Cardiac fibroblast (primary cell): ENCODE data around the gene SCMH1.
A peak's percentile ranks its signal among the peaks of the same experiment; 100 is the strongest.

ENCODE experiments used
- DNase-seq, 2 donors: peaks; one replicate each; pipeline versions ENCODE4 v3.0.0 to v3.0.0-alpha.2; 2010; ENCODE audit warnings: low read depth in 2 of 2
- H3K4me3 ChIP-seq, 2 donors: replicated peaks in 1 of 2; 1 replicate in 1 of 2; 2 replicates in 1 of 2; pipeline ENCODE4 v1.5.1; 2011; ENCODE audit warnings: low read depth in 2 of 2, low read length in 2 of 2, mild to moderate bottlenecking in 2 of 2, moderate library complexity in 1 of 2
- TF ChIP-seq, protein P1 (sequence below): IDR thresholded peaks from one replicate; pipeline ENCODE4 v1.5.1; 2011; ENCODE audit warnings: low read depth, mild to moderate bottlenecking, low read length, inconsistent platforms

The SCMH1 gene

DNA sequence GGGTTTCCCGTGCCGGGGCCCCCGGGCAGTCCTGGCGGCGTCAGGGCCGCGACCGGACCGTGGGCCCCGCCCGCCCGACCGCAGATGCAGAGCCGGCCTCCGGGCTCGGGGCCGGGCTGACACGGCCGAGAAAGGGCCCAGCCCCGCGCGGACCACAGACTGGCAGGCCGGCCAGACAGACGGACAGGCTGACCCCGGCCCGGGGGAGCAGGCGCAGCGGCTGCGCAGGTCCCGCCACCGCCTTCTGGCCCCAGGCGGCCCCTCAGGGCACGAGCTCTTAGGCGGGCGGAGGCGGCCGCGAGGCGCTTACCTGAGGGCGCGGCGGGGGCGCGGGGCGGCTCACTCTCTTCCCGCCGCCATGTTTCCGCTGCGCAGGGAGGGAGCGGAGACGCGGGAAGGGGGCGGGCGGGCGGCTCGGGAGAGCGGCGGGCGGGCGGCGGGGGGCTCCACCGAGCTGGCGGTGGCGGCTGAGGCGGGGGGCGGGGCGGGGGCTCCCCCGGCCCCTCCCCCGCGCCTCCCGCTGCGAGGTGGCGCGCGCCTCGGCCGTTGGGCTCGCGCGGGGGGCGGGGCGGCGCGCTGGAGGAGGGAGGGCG lies at the start of gene SCMH1:
SCMH1 (minus strand) TSS at position 558 of the 593 bp plus-strand sequence. CDS start 56,173 bp downstream, outside the sequence.
- peak; percentile 28 to 47 for DNase-seq
- TF ChIP-seq, protein P1, sequence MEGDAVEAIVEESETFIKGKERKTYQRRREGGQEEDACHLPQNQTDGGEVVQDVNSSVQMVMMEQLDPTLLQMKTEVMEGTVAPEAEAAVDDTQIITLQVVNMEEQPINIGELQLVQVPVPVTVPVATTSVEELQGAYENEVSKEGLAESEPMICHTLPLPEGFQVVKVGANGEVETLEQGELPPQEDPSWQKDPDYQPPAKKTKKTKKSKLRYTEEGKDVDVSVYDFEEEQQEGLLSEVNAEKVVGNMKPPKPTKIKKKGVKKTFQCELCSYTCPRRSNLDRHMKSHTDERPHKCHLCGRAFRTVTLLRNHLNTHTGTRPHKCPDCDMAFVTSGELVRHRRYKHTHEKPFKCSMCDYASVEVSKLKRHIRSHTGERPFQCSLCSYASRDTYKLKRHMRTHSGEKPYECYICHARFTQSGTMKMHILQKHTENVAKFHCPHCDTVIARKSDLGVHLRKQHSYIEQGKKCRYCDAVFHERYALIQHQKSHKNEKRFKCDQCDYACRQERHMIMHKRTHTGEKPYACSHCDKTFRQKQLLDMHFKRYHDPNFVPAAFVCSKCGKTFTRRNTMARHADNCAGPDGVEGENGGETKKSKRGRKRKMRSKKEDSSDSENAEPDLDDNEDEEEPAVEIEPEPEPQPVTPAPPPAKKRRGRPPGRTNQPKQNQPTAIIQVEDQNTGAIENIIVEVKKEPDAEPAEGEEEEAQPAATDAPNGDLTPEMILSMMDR = no peak
- peak within 1 kb of the TSS; percentile 57 to 66 for H3K4me3 ChIP-seq

DNA sequence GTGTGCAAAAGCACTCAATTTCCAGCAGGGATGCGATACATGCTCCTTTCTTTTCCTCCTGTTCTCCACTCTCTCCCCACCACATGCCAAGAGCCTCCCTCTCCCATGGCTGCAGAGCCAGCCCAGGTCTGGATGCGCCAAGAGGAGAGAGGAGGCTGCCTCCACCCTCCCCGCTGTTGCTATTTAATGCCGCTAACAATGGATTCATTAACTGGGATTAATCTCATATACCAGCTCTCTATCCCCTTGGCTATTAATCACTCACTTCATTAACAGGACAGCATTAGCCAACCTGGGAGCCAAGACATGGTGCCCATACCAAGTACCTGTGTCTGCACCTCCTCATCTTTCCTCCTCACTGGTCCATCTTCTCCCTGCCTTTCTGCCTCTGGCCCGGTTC lies 49.1 kb upstream of the SCMH1 start:
- H3K4me3 ChIP-seq = no peak overlapping the region
- DNase-seq = no peak
- TF ChIP-seq, protein P1 = no peak

DNA sequence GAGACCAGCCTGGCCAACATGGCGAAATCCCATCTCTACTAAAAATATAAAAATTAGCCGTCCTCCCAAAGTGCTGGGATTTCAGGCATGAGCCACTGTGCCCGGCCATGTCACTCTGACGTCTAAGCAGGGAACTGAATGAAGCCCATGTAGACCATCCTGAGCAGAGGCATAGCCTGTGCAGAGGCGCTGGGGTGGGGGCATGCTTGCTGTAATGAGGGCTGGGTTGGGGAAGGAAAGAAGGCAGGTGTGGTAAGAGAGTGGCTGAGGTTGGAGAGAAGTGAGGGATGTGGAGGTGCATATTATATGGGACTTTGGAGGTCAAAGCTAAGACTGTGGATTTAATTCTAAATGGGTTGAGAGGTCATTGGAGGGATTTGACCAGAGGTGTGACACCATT lies 47.1 kb upstream of the SCMH1 start:
- no peak for DNase-seq
- H3K4me3 ChIP-seq = no peak overlapping the region
- TF ChIP-seq, protein P1 = no peak

DNA sequence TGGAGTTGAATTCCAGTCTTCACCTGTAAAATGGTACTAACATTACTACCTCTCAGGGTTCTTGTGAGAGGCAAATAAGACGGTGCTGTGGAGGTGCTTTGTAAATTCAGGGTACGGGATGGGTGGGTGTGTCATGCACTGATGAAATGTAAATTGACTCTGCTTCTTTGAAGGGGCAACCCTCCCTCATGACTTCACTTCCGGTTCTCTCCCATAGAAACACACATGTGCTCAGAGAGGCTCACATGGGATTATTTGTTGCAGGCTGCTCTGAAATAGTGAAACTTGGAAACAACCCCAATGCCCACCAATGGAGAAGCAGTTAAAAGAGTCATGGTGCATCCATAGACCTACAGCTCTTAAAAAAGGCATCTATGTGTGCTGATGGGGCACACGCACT lies 44.9 kb upstream of the SCMH1 start:
- TF ChIP-seq, protein P1 = no peak
- H3K4me3 ChIP-seq = no peak overlapping the region
- DNase-seq = peak in 1 of 2 donors; percentile 3

DNA sequence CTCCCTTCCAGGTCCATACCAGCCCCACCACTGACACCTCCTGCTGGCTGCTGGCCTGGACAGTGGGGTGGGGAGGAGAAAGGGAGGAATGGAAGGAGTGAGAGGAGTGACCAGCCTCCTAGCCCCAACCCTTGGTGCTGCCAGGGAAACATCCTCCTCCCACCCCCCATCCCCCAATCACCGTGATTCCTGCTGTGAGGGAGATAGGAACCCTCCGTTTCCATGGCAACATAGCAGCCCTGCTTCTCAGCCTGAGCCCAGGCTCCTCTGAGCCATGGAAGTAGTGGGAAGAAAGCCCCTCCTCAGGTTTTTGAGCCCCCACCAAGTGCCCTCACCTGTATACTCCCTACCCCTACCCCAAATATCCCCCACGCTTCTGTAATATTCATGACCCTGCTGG lies 44.4 kb upstream of the SCMH1 start:
- no peak for DNase-seq
- TF ChIP-seq, protein P1 = no peak
- H3K4me3 ChIP-seq = no peak overlapping the region

DNA sequence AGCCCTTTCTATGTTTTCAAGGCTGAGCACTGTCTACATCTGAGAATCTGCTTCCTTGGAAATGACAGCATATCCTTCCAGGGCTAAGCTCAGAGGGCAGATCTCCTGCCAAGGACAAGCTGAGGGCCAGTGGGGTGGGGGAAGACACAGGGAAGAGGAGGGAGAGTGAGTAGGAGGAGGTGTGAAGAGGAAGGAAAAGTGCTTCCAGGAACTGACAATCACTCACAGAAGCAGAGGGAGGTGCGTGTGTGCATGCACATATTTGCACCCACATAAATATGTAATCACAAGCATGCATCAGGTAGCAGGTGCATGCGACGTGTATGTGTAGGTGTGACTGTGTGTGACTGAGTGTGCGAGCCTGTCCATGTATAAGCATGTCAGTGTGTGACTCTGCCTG lies 43.7 kb upstream of the SCMH1 start:
- TF ChIP-seq, protein P1 = no peak
- DNase-seq = no peak
- no peak overlapping the region for H3K4me3 ChIP-seq

DNA sequence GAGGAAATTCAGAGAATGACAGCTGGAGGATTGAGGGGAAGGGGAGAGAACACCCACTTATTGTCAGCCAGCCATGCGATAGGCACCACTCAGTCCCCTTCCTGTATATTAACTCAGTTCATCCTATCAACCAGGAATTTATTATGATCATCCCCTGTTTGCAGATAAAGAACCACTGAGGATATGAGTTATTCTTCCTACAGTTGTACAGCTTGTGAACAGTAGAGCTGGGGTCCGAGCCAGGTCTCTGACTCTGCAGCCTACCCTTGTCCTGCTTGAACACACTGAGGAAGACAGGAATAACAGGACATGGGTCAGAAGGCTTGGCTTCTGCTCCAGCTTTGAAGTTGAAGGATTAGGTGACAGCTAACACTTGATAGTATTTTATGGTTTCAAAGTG lies 42.0 kb upstream of the SCMH1 start:
- no peak for DNase-seq
- TF ChIP-seq, protein P1 = no peak
- no peak overlapping the region for H3K4me3 ChIP-seq
